Esophagus squamous epithelium (tissue), 4 donors: ENCODE data around the gene CASKIN1.

Source experiments
- CTCF ChIP-seq, 6 experiments: fragments of 450-650 bp in 4 of 6; fragments of 200-600 bp in 2 of 6; sonication (generic) in 2 of 6; IDR thresholded peaks; one replicate each; pipeline ENCODE4 v1.5.1; 2016 to 2019; ENCODE audit warnings: antibody characterized with exemption in 6 of 6, mild to moderate bottlenecking in 4 of 6, moderate library complexity in 4 of 6
- POLR2A ChIP-seq, 4 donors: fragments of 450-650 bp; IDR thresholded peaks; one replicate each; pipeline ENCODE4 v1.6.1; 2017; ENCODE audit warnings: antibody characterized with exemption in 4 of 4, mild to moderate bottlenecking in 4 of 4, moderate library complexity in 3 of 4

GRCh38 chr16:2235695-2236336, 39.4 kb upstream of the CASKIN1 start:
- TF ChIP-seq CTCF (IDR thresholded peaks at IDR 0.05) (no peak), POLR2A (IDR thresholded peaks at IDR 0.05) (no peak)
